GM21723 (cell line): Measurements from ENCODE around the gene C6orf47.

Experiments used
- ATAC-seq: cut with Tn5 transposase; IDR thresholded peaks from one replicate; pipeline ENCODE4 v1.9.1; 2021; ENCODE audit warnings: mild to moderate bottlenecking, moderate library complexity; ENCODE audit not compliant: unreplicated experiment

C6orf47 gene

DNA sequence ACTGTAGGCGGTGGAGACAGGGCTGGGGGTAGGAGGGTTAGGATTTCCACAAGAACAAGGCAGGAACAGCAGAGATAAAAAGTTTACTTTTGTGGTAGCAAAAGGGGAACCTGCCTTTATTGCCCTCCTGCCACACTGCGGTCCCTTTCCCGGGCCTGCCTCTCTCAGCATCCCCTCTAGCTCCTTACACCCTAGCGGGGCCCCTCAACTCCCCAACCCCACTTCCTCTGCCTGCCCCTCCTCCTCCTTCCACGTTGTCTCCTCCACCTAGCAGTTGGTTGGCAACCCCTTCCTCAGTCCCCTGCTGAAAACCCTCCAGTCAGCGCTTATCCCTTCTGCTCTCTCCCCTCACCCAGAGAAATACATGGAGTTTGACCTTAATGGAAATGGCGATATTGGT lies 44.8 kb downstream of the C6orf47 start:
- no peak for ATAC-seq

DNA sequence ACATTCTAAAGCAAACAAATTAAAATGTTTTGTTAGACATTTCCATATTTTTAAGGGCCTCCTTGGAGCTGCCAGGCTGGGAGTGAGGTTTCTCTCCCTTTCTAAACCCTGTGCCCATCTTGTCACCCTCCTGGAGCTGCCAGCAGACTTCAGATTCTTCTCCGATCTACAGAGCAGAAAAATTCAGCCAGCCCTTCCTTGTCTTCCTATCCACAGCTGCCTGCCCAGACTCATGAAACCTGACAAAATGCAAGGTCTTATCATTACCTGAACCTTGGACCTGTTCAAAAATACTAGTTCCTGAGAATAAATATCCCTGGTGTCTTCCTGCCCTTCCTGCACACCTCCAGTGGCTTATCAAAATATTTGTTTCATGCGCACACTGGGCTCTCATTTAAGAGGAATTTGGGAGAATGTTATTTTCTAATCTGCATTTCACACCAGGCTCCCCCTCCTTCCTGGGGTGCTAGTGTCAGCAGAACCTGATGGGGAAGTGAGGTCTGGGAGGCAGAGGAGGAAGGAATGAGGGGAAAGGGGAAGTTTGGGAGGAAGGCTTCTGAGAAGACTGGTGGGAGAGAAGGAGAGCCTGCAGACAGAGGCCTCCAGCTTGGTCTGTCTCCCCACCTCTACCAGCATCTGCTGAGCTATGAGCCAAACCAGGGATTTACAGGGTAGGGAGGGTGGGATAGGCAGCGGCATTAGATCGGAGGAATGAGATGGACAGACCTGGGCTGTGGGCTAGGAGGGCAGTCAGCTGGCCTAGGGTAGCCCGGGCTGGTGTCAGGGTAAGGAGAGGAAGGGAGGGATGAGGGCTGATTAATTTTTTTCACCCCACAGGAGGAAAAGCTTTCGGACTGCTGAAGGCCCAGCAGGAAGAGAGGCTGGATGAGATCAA lies 45.6 kb downstream of the C6orf47 start, which contains the start of gene AIF1:
TSS of gene AIF1 (plus strand) at position 551 of the 895 bp plus-strand sequence. CDS start at position 647, 96 bp downstream.
- no peak for ATAC-seq

DNA sequence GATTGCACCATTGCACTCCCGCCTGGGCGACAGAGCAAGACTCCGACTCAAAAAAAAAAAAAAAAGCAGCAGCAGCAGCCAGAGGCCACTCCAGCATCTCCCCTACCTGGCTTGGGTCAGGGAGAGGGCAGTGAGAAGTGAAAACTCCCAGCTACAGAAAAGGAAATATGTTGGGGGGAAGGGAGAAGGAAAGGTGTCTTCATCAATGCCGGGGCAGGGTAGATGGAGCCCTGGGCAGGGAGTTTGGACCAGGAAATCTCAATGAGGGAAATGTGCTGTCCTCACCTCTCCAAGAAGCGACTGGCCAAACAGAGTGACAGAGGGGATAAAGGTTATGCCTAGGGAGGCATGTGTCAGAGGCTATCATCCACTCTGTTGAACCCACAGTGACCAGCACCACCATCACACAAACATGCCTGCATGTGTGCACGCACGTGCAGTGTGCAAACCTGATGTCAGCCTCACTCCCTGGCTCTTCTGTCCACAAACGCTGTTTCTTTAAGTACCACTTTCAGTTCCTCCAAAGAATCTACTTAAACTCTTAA lies 46.4 kb downstream of the C6orf47 start:
- ATAC-seq = no peak

DNA sequence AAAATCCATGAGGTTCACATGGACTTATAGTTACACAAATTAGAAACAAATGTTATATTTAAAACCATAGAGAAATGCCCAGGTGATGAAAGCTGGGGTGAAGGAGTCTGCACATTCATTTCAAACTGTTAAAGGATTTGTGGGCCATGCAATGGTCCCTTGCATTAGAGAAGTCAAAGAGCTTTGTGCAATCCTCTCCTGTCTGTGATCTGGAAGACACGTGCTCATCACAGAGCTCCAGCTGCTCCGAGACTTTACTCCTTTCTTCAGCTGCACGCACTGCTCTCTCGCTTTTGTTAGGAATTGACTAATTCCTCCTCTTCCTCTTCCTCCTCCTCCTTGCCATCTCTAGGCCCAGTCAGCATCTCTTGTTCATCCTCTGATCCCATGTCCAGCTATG lies 49.6 kb downstream of the C6orf47 start:
- ATAC-seq = no peak

DNA sequence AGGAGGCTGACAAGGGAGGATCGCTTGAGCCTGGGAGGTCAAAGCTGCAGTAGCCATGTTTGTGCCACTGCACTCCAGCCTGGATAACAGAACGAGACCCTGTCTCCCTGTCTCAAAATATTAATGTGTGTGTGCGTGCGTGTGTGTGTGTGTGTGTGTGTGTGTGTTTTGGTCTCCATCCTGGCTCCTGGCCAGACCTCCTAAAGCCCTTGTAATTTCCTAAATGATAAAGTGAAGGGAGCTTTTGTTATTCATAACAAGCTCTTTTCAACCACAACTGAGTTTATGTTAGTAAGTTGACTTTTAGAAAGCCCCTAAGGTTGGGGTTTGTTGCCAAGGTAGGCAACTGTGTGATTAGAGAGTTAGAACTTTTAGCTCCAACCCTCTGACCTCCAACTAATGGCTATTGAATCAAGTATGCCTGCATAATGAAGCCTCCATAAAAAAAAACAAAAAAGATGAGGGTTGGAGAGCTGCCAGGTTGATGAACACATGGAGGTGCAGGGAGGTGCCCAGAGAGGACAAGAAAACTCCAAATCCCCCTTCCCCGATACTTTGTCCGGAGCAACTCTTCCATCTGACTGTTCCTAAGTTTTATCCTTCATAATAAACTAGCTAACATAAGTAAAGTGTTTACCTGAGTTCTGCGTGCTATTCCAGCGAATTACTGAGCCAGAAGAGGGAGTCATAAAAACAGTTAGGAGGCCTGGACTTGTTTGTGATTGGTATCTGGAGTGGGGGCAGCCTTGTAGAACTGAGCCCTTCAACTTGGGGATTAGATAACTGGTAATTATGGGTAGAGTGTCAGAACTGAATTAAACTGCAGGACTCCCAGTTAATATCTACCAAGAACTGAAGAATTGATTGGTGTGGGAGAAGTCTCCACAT lies 50.8 kb downstream of the C6orf47 start:
- ATAC-seq = no peak
